ENCODE measurements around the gene MMP12.

MMP12 gene

DNA sequence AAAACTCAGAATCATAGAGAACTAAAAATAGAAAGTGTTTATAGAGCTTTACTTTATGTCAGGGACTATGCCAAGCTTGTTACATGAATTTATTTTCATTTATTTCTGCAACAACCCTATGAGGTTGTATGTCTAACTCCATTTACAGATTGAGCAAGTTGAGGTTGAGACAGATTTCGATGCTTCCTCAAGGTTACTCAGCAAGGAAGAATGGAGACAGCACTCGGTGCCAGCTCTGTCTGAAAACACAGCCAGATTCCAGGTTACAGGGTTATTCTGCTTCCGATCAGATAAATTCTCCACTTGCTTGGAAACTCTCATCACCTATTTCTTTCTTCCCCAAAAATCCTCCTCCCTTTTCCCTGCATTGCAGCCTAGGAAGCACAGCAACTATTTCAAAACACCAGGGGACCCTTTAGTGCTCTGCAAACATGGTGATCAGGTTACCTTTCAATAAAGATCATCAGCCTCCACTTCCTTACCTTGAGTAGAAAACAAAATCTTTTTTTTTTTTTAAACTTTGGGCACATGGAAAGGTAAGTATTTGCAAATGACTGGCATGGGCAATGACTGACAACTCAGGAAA is 38.4 kb downstream of the MMP12 start:
- TF ChIP-seq YY1 (IDR thresholded peaks at IDR 0.05; ENCODE audit: low read depth) (no peak), CEBPB (IDR thresholded peaks at IDR 0.05) (no peak), TEAD4 (IDR thresholded peaks at IDR 0.05) (no peak)
- TF ChIP-seq, protein P1, sequence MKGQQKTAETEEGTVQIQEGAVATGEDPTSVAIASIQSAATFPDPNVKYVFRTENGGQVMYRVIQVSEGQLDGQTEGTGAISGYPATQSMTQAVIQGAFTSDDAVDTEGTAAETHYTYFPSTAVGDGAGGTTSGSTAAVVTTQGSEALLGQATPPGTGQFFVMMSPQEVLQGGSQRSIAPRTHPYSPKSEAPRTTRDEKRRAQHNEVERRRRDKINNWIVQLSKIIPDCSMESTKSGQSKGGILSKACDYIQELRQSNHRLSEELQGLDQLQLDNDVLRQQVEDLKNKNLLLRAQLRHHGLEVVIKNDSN (IDR thresholded peaks at IDR 0.05): no peak
- TF ChIP-seq, protein P2, sequence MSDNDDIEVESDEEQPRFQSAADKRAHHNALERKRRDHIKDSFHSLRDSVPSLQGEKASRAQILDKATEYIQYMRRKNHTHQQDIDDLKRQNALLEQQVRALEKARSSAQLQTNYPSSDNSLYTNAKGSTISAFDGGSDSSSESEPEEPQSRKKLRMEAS (IDR thresholded peaks at IDR 0.05): no peak

DNA sequence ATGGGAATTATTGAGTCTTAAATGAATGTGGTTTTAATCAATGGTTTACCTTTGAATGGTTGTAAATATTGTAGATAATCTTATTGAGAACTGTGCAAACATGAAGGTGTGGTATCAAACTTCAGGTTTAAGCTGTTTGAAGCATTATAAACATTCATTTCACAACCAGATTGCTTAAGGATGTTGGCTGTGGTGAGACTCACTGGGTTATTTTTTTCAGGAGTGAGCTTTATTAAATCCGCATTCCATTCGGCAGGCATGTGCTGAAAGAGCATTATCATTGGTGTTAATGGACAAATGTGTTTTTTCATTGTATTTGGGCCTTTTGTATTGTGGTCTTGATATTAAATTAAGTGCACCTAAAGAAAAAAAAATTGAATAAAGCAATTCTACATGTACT is 41.1 kb downstream of the MMP12 start:
- TF ChIP-seq, protein P3, sequence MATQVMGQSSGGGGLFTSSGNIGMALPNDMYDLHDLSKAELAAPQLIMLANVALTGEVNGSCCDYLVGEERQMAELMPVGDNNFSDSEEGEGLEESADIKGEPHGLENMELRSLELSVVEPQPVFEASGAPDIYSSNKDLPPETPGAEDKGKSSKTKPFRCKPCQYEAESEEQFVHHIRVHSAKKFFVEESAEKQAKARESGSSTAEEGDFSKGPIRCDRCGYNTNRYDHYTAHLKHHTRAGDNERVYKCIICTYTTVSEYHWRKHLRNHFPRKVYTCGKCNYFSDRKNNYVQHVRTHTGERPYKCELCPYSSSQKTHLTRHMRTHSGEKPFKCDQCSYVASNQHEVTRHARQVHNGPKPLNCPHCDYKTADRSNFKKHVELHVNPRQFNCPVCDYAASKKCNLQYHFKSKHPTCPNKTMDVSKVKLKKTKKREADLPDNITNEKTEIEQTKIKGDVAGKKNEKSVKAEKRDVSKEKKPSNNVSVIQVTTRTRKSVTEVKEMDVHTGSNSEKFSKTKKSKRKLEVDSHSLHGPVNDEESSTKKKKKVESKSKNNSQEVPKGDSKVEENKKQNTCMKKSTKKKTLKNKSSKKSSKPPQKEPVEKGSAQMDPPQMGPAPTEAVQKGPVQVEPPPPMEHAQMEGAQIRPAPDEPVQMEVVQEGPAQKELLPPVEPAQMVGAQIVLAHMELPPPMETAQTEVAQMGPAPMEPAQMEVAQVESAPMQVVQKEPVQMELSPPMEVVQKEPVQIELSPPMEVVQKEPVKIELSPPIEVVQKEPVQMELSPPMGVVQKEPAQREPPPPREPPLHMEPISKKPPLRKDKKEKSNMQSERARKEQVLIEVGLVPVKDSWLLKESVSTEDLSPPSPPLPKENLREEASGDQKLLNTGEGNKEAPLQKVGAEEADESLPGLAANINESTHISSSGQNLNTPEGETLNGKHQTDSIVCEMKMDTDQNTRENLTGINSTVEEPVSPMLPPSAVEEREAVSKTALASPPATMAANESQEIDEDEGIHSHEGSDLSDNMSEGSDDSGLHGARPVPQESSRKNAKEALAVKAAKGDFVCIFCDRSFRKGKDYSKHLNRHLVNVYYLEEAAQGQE (IDR thresholded peaks at IDR 0.05; ENCODE audit: low read depth): no peak
- TF ChIP-seq TEAD4 (IDR thresholded peaks at IDR 0.05): no peak
- TF ChIP-seq TAF1 (IDR thresholded peaks at IDR 0.05; ENCODE audit: low read depth): no peak
- no peak for TF ChIP-seq TCF12 (IDR thresholded peaks at IDR 0.05; ENCODE audit: low read depth)
- no peak for TF ChIP-seq NFIC (IDR thresholded peaks at IDR 0.05)
- TF ChIP-seq, protein P1 (IDR thresholded peaks at IDR 0.05): no peak
- no peak for TF ChIP-seq RAD21 (IDR thresholded peaks at IDR 0.05; ENCODE audit: low read depth)
- no peak for TF ChIP-seq CEBPB (IDR thresholded peaks at IDR 0.05)
- no peak for TF ChIP-seq EGR1 (IDR thresholded peaks at IDR 0.05)
- no peak for TF ChIP-seq ZBTB7A (IDR thresholded peaks at IDR 0.05; ENCODE audit: low read depth)
- TF ChIP-seq EP300 (IDR thresholded peaks at IDR 0.05; ENCODE audit: borderline replicate concordance): no peak
- TF ChIP-seq, protein P2 (IDR thresholded peaks at IDR 0.05): no peak
- no peak for TF ChIP-seq CREB1 (IDR thresholded peaks at IDR 0.05; ENCODE audit: low read depth)
- no peak for TF ChIP-seq FOXM1 (IDR thresholded peaks at IDR 0.05; ENCODE audit: borderline replicate concordance, low read depth)
- no peak for TF ChIP-seq YY1 (IDR thresholded peaks at IDR 0.05; ENCODE audit: low read depth)

DNA sequence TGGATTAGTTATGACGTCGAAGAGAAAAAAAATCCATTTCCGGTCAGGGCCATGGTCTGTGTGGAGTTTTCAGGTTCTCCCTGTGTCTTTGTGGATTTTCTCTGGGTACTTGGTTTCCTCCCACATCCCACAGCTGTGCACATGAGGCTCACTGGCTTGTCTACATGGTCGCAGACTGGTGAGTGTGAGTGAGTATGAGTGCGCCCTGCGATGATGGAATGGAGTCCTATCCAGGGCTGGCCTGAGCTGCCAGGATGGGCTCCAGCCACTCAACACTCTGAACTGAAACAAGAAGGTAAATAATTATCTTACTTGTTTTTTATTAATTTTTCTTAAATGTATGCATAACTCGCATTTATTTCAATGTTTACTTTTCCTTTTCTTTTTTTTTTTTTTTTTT is 42.2 kb downstream of the MMP12 start:
- TF ChIP-seq CEBPB (IDR thresholded peaks at IDR 0.05) (no peak), TCF12 (IDR thresholded peaks at IDR 0.05; ENCODE audit: low read depth) (no peak), RAD21 (IDR thresholded peaks at IDR 0.05; ENCODE audit: low read depth) (no peak), YY1 (IDR thresholded peaks at IDR 0.05; ENCODE audit: low read depth) (no peak), FOXM1 (IDR thresholded peaks at IDR 0.05; ENCODE audit: borderline replicate concordance, low read depth) (no peak), EGR1 (IDR thresholded peaks at IDR 0.05) (no peak), TEAD4 (IDR thresholded peaks at IDR 0.05) (no peak)
- TF ChIP-seq, protein P1 (IDR thresholded peaks at IDR 0.05): no peak
- TF ChIP-seq, protein P3 (IDR thresholded peaks at IDR 0.05; ENCODE audit: low read depth): no peak

DNA sequence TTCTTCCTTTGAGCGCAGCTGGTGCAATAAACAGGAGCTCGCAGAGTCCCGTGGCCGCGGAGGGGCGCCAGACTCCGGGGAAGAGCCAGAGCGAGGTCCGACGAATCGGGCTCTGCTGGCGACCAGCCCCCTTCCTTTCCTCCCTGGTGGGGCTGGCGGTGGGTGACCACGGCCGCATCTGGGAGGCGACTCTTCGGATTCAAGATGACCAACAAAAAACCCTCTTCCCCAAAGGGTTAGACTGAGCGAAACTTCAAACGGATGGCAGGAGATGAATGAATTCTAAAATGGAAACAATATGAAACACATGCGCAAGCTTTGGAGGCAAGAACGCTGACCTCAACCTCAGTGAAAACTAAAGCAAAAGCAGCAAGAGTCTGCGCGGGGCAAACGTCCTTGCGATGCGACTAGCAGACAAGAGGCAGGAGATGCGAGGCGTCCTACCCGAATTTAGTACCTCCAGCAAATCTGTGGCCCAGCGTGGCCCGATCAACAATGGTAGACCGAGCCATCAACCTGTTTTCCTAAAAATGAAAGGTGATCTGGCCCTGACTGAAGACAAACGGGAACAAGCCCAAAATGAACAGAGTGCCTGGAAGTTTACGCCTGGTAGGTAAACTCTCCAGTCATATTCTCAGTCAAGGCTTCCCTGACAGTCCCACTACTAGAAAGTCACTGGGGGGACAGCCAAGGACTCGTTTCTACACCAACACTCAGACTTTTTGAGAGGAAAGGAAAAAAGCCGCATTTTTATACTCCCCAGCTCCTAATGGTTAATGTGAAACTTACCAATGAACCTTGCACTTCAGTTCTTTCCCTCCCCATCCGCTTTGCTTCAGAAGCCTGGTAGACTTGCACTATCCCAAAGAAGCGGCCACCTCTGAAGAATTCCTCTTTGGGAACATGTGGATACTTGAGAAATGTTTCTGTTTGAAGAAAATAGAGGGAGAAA is 43.0 kb downstream of the MMP12 start:
- no peak for TF ChIP-seq TAF1 (IDR thresholded peaks at IDR 0.05; ENCODE audit: low read depth)
- no peak for TF ChIP-seq RAD21 (IDR thresholded peaks at IDR 0.05; ENCODE audit: low read depth)
- TF ChIP-seq YY1 (IDR thresholded peaks at IDR 0.05; ENCODE audit: low read depth): no peak
- no peak for TF ChIP-seq CEBPB (IDR thresholded peaks at IDR 0.05)
- TF ChIP-seq TEAD4 (IDR thresholded peaks at IDR 0.05): no peak
- TF ChIP-seq ZBTB7A (IDR thresholded peaks at IDR 0.05; ENCODE audit: low read depth): no peak
- TF ChIP-seq EGR1 (IDR thresholded peaks at IDR 0.05): no peak
- TF ChIP-seq EP300 (IDR thresholded peaks at IDR 0.05; ENCODE audit: borderline replicate concordance): no peak
- no peak for TF ChIP-seq NFIC (IDR thresholded peaks at IDR 0.05)
- TF ChIP-seq, protein P1 (IDR thresholded peaks at IDR 0.05): no peak
- TF ChIP-seq, protein P2 (IDR thresholded peaks at IDR 0.05): no peak
- no peak for TF ChIP-seq TCF12 (IDR thresholded peaks at IDR 0.05; ENCODE audit: low read depth)
- no peak for TF ChIP-seq CREB1 (IDR thresholded peaks at IDR 0.05; ENCODE audit: low read depth)
